HG03045 (cell line): Measurements from ENCODE around the gene RBP5.

Source experiments
- ATAC-seq: cut with Tn5 transposase; IDR thresholded peaks from one replicate; pipeline ENCODE4 v1.9.1; 2021; ENCODE audit warnings: mild to moderate bottlenecking, moderate library complexity; ENCODE audit not compliant: unreplicated experiment

The RBP5 gene

GRCh38 chr12:7128681-7129286 lies at the start of gene RBP5:
Gene RBP5 (minus strand): TSS chr12:7128889. CDS start chr12:7128775, 114 bp downstream.
- no peak for ATAC-seq

GRCh38 chr12:7178481-7178880 lies 49.8 kb upstream of the RBP5 start:
- no peak for ATAC-seq

GRCh38 chr12:7176595-7176994 lies 47.9 kb upstream of the RBP5 start:
- ATAC-seq: no peak

- no peak for ATAC-seq
These were observed 46.8 kb upstream of the RBP5 start for GRCh38 chr12:7175493-7175892.

GRCh38 chr12:7171854-7172253 lies 43.2 kb upstream of the RBP5 start:
- no peak for ATAC-seq

GRCh38 chr12:7169951-7170350 lies 41.3 kb upstream of the RBP5 start:
- ATAC-seq: no peak

- ATAC-seq: no peak
These were observed 34.0 kb upstream of the RBP5 start for GRCh38 chr12:7162691-7163114.

GRCh38 chr12:7161811-7162210 lies 33.1 kb upstream of the RBP5 start:
- no peak for ATAC-seq

- no peak for ATAC-seq
These were observed 32.6 kb upstream of the RBP5 start for GRCh38 chr12:7161327-7161726.

- ATAC-seq: no peak
These were observed 31.5 kb upstream of the RBP5 start for GRCh38 chr12:7160183-7160582.

- no peak for ATAC-seq
These were observed 30.3 kb upstream of the RBP5 start for GRCh38 chr12:7158781-7159609.

- no peak for ATAC-seq
These were observed 28.7 kb upstream of the RBP5 start for GRCh38 chr12:7157391-7157790.

GRCh38 chr12:7156259-7157197 lies 27.8 kb upstream of the RBP5 start:
- no peak for ATAC-seq

- ATAC-seq: no peak
These were observed 26.9 kb upstream of the RBP5 start for GRCh38 chr12:7155471-7156034.

GRCh38 chr12:7154901-7155470 lies 26.3 kb upstream of the RBP5 start:
- no peak for ATAC-seq

- ATAC-seq: no peak
These were observed 25.4 kb upstream of the RBP5 start for GRCh38 chr12:7154042-7154441.

GRCh38 chr12:7152818-7153217 lies 24.1 kb upstream of the RBP5 start:
- no peak for ATAC-seq

GRCh38 chr12:7151532-7151931 lies 22.8 kb upstream of the RBP5 start:
- ATAC-seq: no peak

- no peak for ATAC-seq
These were observed 22.2 kb upstream of the RBP5 start for GRCh38 chr12:7150841-7151240.

- no peak for ATAC-seq
These were observed 21.7 kb upstream of the RBP5 start for GRCh38 chr12:7150356-7150755.

GRCh38 chr12:7146906-7147305 lies 18.2 kb upstream of the RBP5 start:
- ATAC-seq: no peak
